UCSD-AML1 (cell line): ENCODE measurements around the gene TEX14.
A peak's percentile ranks its signal among the peaks of the same experiment; 100 is the strongest.
"Not testable (repeated sequence)": the region's sequence is repeated elsewhere in the genome, so short reads cannot be mapped to it uniquely, and the experiment has no call there.

Experiments used
- DNase-seq: peaks from one replicate; lab custom pipeline; 2025; ENCODE audit not compliant: unreplicated experiment; lab: John Stamatoyannopoulos, UW

The TEX14 gene

DNA sequence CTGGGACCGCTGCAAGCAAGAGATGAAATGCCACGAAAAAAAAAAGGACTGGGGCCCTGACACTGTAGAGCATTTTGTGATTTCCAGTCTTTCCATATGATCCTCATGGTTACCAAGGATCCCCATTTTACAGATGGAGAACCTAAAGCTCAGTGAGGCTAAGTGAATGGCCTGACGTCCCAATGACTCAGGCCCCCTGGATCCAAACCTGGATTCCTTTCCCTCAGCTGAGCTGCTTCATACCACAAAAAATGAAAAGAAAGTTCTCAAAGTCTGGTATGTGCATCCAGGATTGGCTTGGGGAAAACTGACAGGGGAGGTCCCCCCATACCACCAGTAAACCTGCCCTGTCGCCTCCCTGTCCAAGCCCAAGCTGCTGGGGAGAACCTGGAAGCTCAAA lies 80.5 kb downstream of the TEX14 start:
- DNase-seq, result no peak

DNA sequence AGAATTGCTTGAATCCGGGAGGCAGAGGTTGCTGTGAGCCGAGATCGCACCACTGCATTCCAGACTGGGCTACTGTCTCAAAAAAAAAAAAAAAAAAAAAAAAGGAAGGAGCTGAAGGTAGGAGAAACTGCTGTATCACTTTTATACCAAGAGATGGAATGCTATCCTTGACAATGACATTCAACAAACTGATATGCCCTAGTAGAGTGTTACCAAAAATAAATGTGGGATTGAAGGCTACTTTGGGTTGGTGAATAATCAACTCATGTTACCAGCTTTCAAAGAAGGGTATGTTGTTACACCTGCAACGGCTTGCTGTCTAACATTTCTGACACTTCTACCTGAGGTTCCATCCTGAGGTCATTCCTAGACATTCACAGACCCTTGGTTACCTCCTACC lies 84.9 kb downstream of the TEX14 start:
- DNase-seq, result no peak

DNA sequence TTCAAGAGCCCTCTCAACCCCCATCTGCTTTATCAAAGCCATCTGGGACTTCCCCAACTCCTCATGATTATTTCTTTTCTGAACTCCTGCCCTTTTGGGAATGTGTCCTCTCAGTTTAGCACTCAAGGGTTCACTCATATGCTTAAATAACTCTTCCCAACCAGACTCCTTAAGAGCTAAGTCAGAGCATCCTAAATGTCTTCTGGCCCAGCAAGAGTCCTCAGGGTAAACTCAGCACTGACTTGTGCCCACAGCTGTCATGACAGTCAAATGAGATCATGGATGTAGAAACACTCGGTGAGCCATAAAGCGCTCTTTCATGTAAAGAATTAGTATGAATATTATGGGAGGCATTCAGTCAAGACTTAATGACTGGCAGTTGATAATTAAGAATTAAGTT lies 85.9 kb downstream of the TEX14 start:
- no peak for DNase-seq

DNA sequence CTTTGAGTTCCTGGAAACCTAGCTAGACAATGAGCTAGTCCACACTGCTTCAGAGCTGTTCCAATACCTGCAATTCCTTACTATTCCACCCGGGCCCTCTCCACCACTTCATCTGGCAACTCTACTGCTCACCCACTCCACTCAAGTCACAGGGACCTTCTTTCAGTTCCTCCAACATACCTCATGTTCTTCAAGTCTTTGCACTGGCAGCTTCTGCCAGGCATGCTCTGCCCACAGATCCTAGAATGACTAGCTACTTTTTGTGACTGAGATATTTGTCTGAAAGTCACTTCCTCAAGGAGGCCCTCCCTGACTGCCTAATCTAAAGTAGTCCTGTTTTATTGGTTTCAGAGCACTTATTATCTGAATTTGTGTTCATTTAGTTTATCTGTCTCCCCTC lies 86.4 kb downstream of the TEX14 start:
- DNase-seq, result no peak

DNA sequence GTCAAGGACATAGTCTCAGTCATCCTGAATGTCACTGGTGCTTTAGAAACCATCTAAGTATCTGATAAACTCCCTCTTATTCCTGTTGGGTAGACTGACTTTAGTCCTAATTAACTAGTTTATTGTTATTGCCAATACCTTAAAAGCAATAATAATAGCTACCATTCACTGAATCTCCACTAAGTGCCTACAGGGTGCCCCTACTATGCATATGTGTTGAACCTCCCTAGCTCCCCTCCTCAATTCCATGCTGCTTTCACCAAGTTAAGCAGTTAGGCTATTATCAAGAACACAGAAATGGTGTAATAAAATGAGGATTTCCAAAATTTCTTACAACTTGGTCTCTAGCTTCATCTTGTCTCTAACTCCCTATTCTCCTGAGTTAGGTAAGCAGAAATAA lies 89.9 kb downstream of the TEX14 start:
- no peak for DNase-seq

- DNase-seq, result no peak
These were observed 94.5 kb downstream of the TEX14 start for GRCh38 chr17:58597371-58597770.

GRCh38 chr17:58595194-58595792 lies 96.6 kb downstream of the TEX14 start:
- DNase-seq, result no peak

- no peak for DNase-seq
These were observed 98.7 kb downstream of the TEX14 start for GRCh38 chr17:58593123-58593522.

- no peak for DNase-seq
These were observed 100.4 kb downstream of the TEX14 start for GRCh38 chr17:58591455-58591854.

DNA sequence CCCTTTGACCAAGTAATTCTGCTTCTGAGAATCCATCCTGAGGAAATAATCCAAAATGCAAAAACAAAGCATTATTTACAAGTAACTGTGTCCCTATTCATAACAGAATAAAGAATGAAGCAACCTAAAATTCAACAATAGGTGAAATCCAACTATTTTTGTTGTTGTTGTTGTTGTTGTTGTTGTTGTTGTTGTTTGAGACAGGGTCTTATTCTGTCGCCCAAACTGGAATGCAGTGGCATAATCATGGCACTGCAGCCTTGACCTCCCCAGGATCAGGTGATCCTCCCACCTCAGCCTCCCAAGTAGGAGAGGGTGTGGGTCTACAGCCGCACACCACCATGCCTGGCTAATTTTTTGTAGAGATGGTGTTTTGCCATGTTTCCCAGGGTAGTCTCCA lies 101.5 kb downstream of the TEX14 start:
- no peak for DNase-seq

- DNase-seq, result peak; percentile 58
These were observed 104.1 kb downstream of the TEX14 start for GRCh38 chr17:58587713-58588117.

DNA sequence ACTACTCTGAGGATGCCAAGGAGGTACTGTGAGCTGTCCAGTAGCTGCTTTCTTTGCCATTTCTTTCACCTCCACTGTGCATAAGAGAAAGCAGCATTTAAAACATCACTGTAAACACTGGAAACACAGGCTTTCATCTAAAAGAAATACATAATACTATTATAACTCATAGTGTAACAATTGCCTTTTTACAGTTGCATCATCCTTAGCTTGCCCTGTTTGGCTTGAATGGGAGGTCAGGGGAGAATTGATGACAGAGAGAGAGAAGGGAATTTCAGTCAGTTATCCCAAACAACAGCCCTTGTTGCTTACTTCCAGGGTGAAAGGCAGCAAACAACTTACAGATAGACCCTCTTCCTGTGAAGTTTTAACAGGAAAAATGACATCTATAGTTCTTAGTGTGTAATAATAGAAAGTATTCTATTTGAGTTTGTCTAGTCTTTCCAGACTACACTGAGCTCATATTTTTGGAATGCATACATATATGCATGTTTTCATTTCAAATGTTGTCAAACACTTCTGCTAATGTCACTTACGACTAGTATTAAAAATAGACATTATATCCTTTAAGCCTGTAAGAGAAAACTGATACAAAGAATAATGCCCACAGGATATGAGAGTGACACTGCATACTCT lies 105.7 kb downstream of the TEX14 start:
- no peak for DNase-seq

GRCh38 chr17:58585554-58585953 lies 106.3 kb downstream of the TEX14 start:
- no peak for DNase-seq

GRCh38 chr17:58583486-58583885 lies 108.4 kb downstream of the TEX14 start:
- DNase-seq, result no peak

- not testable (repeated sequence) for DNase-seq
These were observed 109.1 kb downstream of the TEX14 start for GRCh38 chr17:58582718-58583117.

DNA sequence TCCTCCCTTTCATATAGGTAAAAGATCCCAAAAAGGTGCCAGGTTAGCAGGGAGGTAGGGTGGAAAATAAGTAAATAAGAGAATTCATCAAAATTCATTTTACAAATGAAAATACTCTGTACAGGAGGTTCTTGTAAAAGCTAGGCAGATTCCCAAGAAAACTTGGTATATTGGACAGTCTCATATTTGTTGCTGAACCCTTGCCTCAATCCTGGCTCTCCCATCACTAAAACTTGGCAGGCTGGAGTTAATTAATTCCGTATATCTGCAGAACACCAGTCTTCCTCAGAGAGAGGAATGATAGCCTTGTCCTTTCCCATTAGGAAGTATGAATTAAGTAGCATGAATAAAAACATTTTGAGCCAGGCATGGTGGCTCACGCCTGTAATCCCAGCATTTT lies 111.2 kb downstream of the TEX14 start:
- DNase-seq, result no peak

GRCh38 chr17:58577696-58578095 lies 114.1 kb downstream of the TEX14 start:
- peak; percentile 20 for DNase-seq

DNA sequence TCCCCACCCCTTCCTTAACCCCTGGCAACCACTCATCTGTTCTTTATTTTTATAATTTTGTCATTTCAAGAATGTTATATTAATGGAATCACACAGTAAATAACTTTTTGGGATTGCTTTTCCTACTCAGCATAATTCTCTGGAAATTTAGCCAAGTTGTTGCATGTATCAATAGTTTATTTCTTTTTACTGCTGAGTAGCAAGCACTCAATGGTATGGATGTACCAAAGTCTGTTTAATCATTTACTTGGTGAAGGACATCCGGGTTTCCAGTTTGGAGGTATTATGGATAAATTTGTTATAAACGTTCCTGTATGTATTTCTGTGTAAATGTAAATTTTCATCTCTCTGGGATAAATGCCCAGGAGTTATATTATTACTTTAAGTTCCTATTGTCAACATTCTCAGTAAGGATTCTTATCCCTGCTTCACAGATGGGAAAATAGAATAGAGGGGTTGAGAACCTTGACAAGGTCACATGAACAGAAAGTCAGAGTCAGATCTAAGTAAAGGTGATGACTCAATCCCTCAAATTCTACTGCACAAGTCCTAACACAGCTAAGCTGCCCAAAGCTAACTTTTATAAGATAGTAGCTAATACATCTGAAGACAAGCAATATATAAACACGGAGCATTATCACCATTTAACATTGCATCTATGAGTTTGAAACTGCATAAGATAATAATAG lies 115.0 kb downstream of the TEX14 start:
- DNase-seq, result no peak

- DNase-seq, result no peak
These were observed 116.3 kb downstream of the TEX14 start for GRCh38 chr17:58575511-58575910.

DNA sequence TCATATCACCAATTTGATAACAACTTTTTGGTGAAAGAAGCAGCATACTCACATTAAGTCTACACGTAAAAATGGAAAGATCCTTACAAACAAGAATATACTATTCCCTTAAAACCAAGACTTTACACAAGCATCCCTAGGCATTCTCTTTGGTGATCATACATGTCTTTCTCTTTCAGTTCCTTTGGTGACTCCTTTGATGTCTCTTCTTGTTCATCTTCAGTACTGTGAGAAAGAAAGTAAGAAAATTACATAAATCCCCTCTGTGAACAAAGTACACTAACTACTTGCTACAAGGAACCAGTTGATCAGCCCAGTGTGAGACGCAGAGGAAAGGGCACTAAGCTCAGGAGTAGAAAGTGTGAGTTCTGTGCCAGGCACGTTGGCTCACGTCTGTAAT lies 117.8 kb downstream of the TEX14 start:
- no peak for DNase-seq

GRCh38 chr17:58572846-58573245 lies 119.0 kb downstream of the TEX14 start:
- no peak for DNase-seq

- DNase-seq, result no peak
These were observed 121.1 kb downstream of the TEX14 start for GRCh38 chr17:58570758-58571157.

GRCh38 chr17:58569196-58569595 lies 122.6 kb downstream of the TEX14 start:
- no peak for DNase-seq
